ENCODE data around the gene SYNE1.

DNA sequence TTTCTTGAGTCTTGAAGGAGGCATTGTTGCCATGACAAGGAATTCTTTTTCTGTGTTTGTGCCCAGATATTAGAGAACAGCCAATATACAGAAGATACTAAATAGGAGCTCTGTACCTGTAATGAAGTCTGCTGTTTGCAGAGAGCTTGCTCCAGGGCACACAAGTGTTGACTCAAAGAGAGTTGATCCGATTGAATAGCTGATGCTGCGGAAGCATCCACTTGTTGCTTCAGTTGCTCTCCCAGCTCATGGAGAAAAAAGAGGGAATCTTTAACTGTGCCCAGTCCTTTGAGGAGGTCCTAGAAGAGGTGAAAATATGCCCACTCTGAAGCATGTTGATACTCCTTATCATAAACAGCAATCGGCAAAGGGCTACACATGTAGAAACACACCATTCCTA, 418.3 kb downstream of the SYNE1 start:
- TF ChIP-seq, protein P1, sequence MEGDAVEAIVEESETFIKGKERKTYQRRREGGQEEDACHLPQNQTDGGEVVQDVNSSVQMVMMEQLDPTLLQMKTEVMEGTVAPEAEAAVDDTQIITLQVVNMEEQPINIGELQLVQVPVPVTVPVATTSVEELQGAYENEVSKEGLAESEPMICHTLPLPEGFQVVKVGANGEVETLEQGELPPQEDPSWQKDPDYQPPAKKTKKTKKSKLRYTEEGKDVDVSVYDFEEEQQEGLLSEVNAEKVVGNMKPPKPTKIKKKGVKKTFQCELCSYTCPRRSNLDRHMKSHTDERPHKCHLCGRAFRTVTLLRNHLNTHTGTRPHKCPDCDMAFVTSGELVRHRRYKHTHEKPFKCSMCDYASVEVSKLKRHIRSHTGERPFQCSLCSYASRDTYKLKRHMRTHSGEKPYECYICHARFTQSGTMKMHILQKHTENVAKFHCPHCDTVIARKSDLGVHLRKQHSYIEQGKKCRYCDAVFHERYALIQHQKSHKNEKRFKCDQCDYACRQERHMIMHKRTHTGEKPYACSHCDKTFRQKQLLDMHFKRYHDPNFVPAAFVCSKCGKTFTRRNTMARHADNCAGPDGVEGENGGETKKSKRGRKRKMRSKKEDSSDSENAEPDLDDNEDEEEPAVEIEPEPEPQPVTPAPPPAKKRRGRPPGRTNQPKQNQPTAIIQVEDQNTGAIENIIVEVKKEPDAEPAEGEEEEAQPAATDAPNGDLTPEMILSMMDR (IDR thresholded peaks at IDR 0.05) = no peak
- TF ChIP-seq EZH2 (IDR thresholded peaks at IDR 0.05) = no peak
- no peak for TF ChIP-seq EZH2phosphoT487 (IDR thresholded peaks at IDR 0.05)

All from neural progenitor cell (in vitro differentiated cells).